ENCODE results near the gene HOXA7. TPM values are rescaled to one million over a fixed set of nuclear protein-coding genes. Genes with fewer than 3 reads are reported as not detected.
A peak's percentile ranks its signal among the peaks of the same experiment; 100 is the strongest.

Gene HOXA7
- total and polyA plus RNA-seq, 5 donors from 2014 or later: not detected

DNA sequence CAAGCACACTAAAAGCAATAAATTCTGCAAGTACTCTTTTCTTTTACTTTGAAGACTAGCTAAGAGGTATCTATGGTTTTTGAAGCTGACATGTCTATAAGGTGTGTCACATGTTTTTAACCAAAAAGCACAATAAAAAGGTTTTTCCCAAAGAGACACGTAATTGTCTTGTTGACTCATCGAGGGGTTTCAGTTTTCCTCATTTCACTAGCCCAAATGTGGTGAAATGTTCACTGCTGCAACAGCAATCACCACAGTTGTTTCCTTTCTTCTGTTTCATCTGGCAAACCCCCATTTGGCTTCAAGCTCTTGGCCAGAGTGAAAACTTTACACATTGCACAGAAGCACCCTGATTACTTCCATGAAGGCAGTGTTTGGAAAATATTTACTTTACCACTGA is 22.1 kb downstream of the HOXA7 start:
- Histone ChIP-seq H3K4me1 (ENCODE audit: control insufficient read depth, insufficient read depth, low read length, poor library complexity, severe bottlenecking) (peaks cover 3% of the 10 kb centered on the region), H3K27me3 (ENCODE audit: control insufficient read depth, insufficient read depth, low read length) (peaks cover 34% of the 10 kb centered on the region), H3K27ac (ENCODE audit: insufficient read depth, low read length, poor library complexity, severe bottlenecking) (no peak overlapping the region), H3K9me3 (ENCODE audit: control insufficient read depth in 2 of 2, low read length in 2 of 2) (no peaks in the 10 kb centered on the region), H3K36me3 (ENCODE audit: control insufficient read depth, insufficient read depth, low read length) (no peaks in the 10 kb centered on the region), H3K4me3 (ENCODE audit: low read depth, low read length) (no peak overlapping the region)
- no peak overlapping the region for H3K4me3 Mint-ChIP-seq
- no peak overlapping the region for H3K27ac Mint-ChIP-seq
- H3K4me1 Mint-ChIP-seq: peaks cover 0 to 5% (median 0%) of the 10 kb centered on the region in 4 donors
- H3K27me3 Mint-ChIP-seq: peaks cover 72% of the 10 kb centered on the region
- no peak for DNase-seq
- no peaks in the 10 kb centered on the region for H3K36me3 Mint-ChIP-seq
- no peak for ATAC-seq (ENCODE audit: low read depth in 2 of 2)
- H3K9me3 Mint-ChIP-seq: peaks cover 0 to 2% (median 0%) of the 10 kb centered on the region in 7 donors

DNA sequence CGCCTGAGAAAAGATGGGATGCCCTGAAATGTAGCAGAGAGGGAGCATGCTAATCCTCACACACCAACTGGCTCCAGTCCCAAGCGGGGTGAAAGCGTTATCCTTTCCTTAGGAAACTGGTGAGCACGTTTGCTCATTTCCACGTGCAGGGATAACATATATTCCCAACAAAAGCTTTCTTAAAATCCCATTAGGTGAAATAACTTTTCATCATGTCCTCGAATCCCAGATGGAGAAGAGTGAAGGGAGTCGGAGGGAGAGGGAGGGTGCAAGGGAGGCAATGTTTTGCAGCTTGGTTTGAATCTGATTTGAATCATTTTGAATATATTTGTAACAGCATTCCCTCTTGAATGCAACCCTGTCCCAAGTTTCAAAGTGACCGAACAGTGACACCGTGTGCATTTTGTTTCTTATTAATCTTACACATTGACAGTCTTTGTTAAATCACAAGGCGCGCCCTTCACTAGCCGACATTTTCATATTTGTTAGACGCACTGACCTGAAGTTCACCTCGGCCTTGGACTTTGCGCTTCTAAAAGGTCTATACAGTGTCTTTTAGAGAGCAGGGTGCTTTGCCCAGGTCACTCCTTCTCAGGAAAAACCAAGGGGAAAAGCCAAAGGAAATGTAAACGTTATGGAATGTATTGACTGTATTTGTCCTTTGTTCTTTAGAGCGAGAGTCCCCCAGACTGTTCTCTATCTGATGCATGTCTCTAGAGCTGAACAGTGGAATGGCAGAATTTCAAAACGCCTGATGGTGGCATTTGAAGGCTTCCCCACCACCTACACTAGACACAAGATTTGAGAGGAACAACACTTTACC is 22.9 kb downstream of the HOXA7 start:
- Mint-ChIP-seq H3K36me3 (no peaks in the 10 kb centered on the region), H3K9me3 (peaks cover 0 to 2% (median 0%) of the 10 kb centered on the region in 7 donors), H3K4me3 (no peak overlapping the region), H3K27ac (no peak overlapping the region), H3K27me3 (peaks cover 76% of the 10 kb centered on the region), H3K4me1 (peaks cover 0 to 7% (median 0%) of the 10 kb centered on the region in 4 donors)
- no peak overlapping the region for H3K27ac ChIP-seq (ENCODE audit: insufficient read depth, low read length, poor library complexity, severe bottlenecking)
- no peaks in the 10 kb centered on the region for H3K9me3 ChIP-seq (ENCODE audit: control insufficient read depth in 2 of 2, low read length in 2 of 2)
- DNase-seq: no peak
- no peaks in the 10 kb centered on the region for H3K36me3 ChIP-seq (ENCODE audit: control insufficient read depth, insufficient read depth, low read length)
- H3K27me3 ChIP-seq (ENCODE audit: control insufficient read depth, insufficient read depth, low read length): peaks cover 35% of the 10 kb centered on the region
- no peak for ATAC-seq (ENCODE audit: low read depth in 2 of 2)
- peaks cover 3% of the 10 kb centered on the region for H3K4me1 ChIP-seq (ENCODE audit: control insufficient read depth, insufficient read depth, low read length, poor library complexity, severe bottlenecking)
- H3K4me3 ChIP-seq (ENCODE audit: low read depth, low read length): no peak overlapping the region

DNA sequence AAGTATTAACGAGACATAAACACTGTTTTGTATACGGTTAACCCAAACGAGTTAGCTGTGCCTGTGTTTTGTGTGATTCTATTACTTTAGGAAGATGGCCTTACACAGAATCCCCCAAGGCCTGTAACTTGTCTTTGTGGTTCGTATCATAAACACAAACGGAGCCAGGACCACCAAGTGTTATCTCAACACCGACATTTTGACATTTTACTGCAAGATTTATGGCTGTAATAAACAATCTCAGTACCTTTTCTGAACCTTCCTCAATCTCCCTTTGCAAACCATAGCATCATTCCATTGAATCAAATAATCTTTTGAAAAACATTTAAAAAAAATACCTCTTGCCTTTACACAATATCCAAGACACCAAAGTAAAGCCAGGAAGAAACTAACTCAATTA is 23.5 kb downstream of the HOXA7 start:
- Histone ChIP-seq H3K9me3 (ENCODE audit: control insufficient read depth in 2 of 2, low read length in 2 of 2) (no peaks in the 10 kb centered on the region), H3K27ac (ENCODE audit: insufficient read depth, low read length, poor library complexity, severe bottlenecking) (no peak overlapping the region), H3K27me3 (ENCODE audit: control insufficient read depth, insufficient read depth, low read length) (peaks cover 39% of the 10 kb centered on the region), H3K36me3 (ENCODE audit: control insufficient read depth, insufficient read depth, low read length) (no peaks in the 10 kb centered on the region), H3K4me3 (ENCODE audit: low read depth, low read length) (no peak overlapping the region), H3K4me1 (ENCODE audit: control insufficient read depth, insufficient read depth, low read length, poor library complexity, severe bottlenecking) (peaks cover 3% of the 10 kb centered on the region)
- Mint-ChIP-seq H3K9me3 (peaks cover 0 to 2% (median 0%) of the 10 kb centered on the region in 7 donors), H3K27ac (no peak overlapping the region), H3K27me3 (peaks cover 74% of the 10 kb centered on the region), H3K4me1 (peaks cover 0 to 7% (median 0%) of the 10 kb centered on the region in 4 donors), H3K36me3 (no peaks in the 10 kb centered on the region), H3K4me3 (no peak overlapping the region)
- DNase-seq: no peak
- ATAC-seq (ENCODE audit: low read depth in 2 of 2): no peak

DNA sequence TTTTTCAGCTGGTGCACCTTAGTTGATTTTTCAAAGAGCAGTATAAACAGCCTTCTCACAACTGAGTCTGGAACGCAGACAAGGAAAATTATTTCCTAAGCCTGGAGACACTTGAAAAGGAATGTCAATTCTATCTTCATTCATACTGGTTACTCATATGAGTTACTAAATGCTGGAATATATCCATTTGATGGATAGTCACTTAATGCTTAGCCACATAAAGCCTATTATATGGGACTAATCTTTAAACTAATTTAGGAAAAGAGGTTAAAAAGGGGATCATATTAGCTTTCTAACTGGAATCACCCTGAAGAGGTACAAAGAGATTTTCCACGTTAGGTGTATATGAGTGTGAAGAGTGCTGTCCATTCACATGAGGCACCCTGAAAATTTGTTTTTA is 24.3 kb downstream of the HOXA7 start:
- DNase-seq: no peak
- Histone ChIP-seq H3K27ac (ENCODE audit: insufficient read depth, low read length, poor library complexity, severe bottlenecking) (no peak overlapping the region), H3K9me3 (ENCODE audit: control insufficient read depth in 2 of 2, low read length in 2 of 2) (no peaks in the 10 kb centered on the region), H3K4me3 (ENCODE audit: low read depth, low read length) (no peak overlapping the region), H3K27me3 (ENCODE audit: control insufficient read depth, insufficient read depth, low read length) (peaks cover 40% of the 10 kb centered on the region), H3K4me1 (ENCODE audit: control insufficient read depth, insufficient read depth, low read length, poor library complexity, severe bottlenecking) (peaks cover 3% of the 10 kb centered on the region), H3K36me3 (ENCODE audit: control insufficient read depth, insufficient read depth, low read length) (no peaks in the 10 kb centered on the region)
- peak overlapping the region in 2 of 4 donors; percentile 7 to 57 for H3K4me3 Mint-ChIP-seq
- no peaks in the 10 kb centered on the region for H3K36me3 Mint-ChIP-seq
- peaks cover 0 to 4% (median 0%) of the 10 kb centered on the region in 7 donors for H3K9me3 Mint-ChIP-seq
- ATAC-seq (ENCODE audit: low read depth in 2 of 2): no peak
- peaks cover 72% of the 10 kb centered on the region for H3K27me3 Mint-ChIP-seq
- H3K27ac Mint-ChIP-seq: no peak overlapping the region
- H3K4me1 Mint-ChIP-seq: peaks cover 0 to 7% (median 0%) of the 10 kb centered on the region in 4 donors

DNA sequence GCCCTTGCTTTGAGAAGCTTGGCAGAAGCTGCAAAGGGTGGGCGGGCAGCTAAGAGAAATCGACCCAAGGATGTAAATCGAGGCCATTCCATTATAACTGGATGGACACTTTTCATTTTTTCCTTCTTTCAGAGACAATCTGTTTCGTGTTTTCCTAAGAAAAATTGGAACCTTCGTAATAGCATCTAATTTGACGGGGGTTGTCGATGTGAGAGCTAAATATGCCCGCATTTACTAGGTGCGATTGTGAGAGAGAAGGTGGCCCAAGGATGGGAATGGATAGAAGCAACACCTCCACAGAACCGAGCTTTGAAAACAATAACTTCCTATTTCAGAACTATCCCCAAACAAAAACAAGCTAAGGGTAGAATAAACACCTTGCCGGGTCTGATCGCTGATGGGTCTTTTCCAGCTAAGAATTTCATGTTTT is 25.1 kb downstream of the HOXA7 start:
- Mint-ChIP-seq H3K36me3 (no peaks in the 10 kb centered on the region), H3K9me3 (peaks cover 0 to 4% (median 0%) of the 10 kb centered on the region in 7 donors), H3K27ac (no peak overlapping the region), H3K4me3 (peak overlapping the region; percentile 49 to 90 (median 70)), H3K27me3 (peaks cover 66% of the 10 kb centered on the region), H3K4me1 (peaks cover 0 to 7% (median 0%) of the 10 kb centered on the region in 4 donors)
- DNase-seq (no peak), ATAC-seq (ENCODE audit: low read depth in 2 of 2) (no peak)
- H3K36me3 ChIP-seq (ENCODE audit: control insufficient read depth, insufficient read depth, low read length): no peaks in the 10 kb centered on the region
- H3K4me3 ChIP-seq (ENCODE audit: low read depth, low read length): peak overlapping the region; percentile 43
- peaks cover 41% of the 10 kb centered on the region for H3K27me3 ChIP-seq (ENCODE audit: control insufficient read depth, insufficient read depth, low read length)
- no peaks in the 10 kb centered on the region for H3K9me3 ChIP-seq (ENCODE audit: control insufficient read depth in 2 of 2, low read length in 2 of 2)
- peaks cover 3% of the 10 kb centered on the region for H3K4me1 ChIP-seq (ENCODE audit: control insufficient read depth, insufficient read depth, low read length, poor library complexity, severe bottlenecking)
- H3K27ac ChIP-seq (ENCODE audit: insufficient read depth, low read length, poor library complexity, severe bottlenecking): no peak overlapping the region

DNA sequence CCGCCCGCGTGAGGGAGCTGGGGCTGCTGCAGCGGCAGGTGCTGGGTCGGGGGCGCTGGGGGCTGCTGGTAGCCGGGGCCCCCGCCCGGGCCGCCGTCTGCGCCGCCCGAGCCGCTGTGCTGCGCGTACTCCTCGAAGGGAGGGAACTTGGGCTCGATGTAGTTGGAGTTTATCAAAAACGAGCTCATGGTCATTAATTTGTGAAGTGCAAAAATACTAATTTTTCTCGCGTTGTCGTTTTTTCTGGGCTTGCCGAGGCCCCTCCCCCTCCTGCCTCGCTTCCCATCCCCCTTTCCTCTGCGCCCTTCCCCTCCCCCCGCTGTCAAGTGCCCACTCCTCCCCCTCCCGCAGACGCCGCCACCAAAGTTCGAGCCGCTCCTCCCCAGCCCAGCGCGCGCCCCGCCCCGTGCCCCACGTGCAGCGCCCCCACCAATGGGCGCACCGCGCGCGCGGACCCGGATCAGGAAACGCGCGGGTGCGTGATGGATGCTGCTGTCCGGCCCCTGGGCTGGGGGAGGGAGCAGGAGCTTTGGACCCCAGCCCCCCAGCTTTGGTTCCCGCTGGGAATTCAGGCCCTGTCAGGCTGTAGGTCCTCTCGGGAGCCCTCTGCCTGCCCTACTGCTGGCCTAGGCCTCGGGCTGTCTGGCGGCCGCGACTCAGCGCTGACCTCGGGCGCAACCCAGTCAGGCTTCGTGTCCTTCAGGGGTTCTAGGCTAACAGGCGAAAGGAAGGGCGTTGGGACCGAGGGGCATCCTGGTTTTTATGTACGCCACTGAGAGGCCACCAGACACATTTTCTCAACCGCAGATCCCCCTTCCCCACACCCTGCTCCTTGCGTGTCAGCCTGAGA is 25.7 kb downstream of the HOXA7 start, which contains the start of gene HOXA4:
TSS of gene HOXA4 (minus strand) at position 218 of the 850 bp plus-strand sequence. CDS start at position 194, 24 bp downstream.
- H3K27me3 Mint-ChIP-seq: peaks cover 66% of the 10 kb centered on the region
- no peaks in the 10 kb centered on the region for H3K9me3 ChIP-seq (ENCODE audit: control insufficient read depth in 2 of 2, low read length in 2 of 2)
- peaks cover 35% of the 10 kb centered on the region for H3K27me3 ChIP-seq (ENCODE audit: control insufficient read depth, insufficient read depth, low read length)
- no peaks in the 10 kb centered on the region for H3K36me3 ChIP-seq (ENCODE audit: control insufficient read depth, insufficient read depth, low read length)
- peaks cover 3% of the 10 kb centered on the region for H3K4me1 ChIP-seq (ENCODE audit: control insufficient read depth, insufficient read depth, low read length, poor library complexity, severe bottlenecking)
- peak within 1 kb of the TSS; percentile 53 for H3K27ac ChIP-seq (ENCODE audit: insufficient read depth, low read length, poor library complexity, severe bottlenecking)
- H3K4me3 ChIP-seq (ENCODE audit: low read depth, low read length): peak within 1 kb of the TSS; percentile 43
- peak within 1 kb of the TSS; percentile 49 to 90 (median 72) for H3K4me3 Mint-ChIP-seq
- peak within 1 kb of the TSS in 1 of 3 donors; percentile 78 for H3K27ac Mint-ChIP-seq
- ATAC-seq (ENCODE audit: low read depth in 2 of 2) (peak; percentile 78 to 93), DNase-seq (peak; percentile 64 to 77 (median 75))
- peaks cover 0 to 7% (median 0%) of the 10 kb centered on the region in 4 donors for H3K4me1 Mint-ChIP-seq
- H3K9me3 Mint-ChIP-seq: peaks cover 0 to 4% (median 0%) of the 10 kb centered on the region in 7 donors
- no peaks in the 10 kb centered on the region for H3K36me3 Mint-ChIP-seq

DNA sequence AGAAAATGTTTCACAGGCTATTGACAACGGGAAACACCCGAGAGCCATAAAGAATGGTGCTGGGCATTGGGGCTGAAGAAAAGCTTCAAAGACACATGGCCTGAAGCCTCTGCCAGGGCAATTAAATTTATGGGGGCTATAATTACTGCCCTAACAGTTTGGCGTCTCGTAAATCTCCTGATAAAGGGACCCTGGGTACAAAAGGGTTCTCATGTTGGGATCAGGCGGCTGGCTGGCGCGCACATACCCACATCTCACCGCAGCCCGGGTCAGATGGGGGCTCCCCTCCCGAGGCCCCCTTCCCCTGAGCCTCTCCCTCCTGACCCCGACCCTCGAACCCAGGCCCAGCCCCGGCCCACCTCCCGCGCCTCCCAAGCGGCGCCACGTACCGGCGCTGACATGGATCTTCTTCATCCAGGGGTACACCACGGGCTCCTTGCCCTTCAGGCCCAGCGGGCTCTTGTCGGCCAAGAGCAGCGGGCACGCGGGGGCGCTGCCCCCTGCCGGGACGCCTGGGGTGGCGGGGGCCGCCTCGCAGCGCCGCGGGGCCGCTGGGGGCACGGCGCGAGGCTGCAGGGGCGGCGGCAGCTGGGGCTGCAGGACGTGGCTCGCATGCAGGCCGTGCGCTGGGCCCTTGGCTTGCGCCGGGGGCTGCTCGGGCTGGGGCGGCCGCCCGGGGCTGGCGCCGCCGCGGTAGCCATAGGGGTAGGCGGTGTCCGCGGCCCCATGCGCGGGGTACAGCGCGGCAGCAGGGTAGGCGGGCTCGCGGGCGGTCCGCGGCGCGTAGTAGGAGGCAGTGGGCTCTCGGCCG is 26.5 kb downstream of the HOXA7 start:
- no peaks in the 10 kb centered on the region for H3K36me3 Mint-ChIP-seq
- DNase-seq (no peak), ATAC-seq (ENCODE audit: low read depth in 2 of 2) (peak in 1 of 2 donors; percentile 7)
- no peak overlapping the region for H3K27ac ChIP-seq (ENCODE audit: insufficient read depth, low read length, poor library complexity, severe bottlenecking)
- peaks cover 3% of the 10 kb centered on the region for H3K4me1 ChIP-seq (ENCODE audit: control insufficient read depth, insufficient read depth, low read length, poor library complexity, severe bottlenecking)
- no peaks in the 10 kb centered on the region for H3K9me3 ChIP-seq (ENCODE audit: control insufficient read depth in 2 of 2, low read length in 2 of 2)
- peak overlapping the region in 3 of 4 donors; percentile 23 to 77 (median 61) for H3K4me3 Mint-ChIP-seq
- no peak overlapping the region for H3K27ac Mint-ChIP-seq
- H3K9me3 Mint-ChIP-seq: peaks cover 0 to 4% (median 0%) of the 10 kb centered on the region in 7 donors
- peaks cover 66% of the 10 kb centered on the region for H3K27me3 Mint-ChIP-seq
- no peaks in the 10 kb centered on the region for H3K36me3 ChIP-seq (ENCODE audit: control insufficient read depth, insufficient read depth, low read length)
- H3K4me3 ChIP-seq (ENCODE audit: low read depth, low read length): no peak overlapping the region
- peaks cover 29% of the 10 kb centered on the region for H3K27me3 ChIP-seq (ENCODE audit: control insufficient read depth, insufficient read depth, low read length)
- peaks cover 0 to 7% (median 0%) of the 10 kb centered on the region in 4 donors for H3K4me1 Mint-ChIP-seq

Data from CD4-positive, CD25-positive, alpha-beta regulatory T cell (primary cell).